B cell (primary cell): Measurements from ENCODE around the gene DNASE1.

ENCODE experiments used
- EZH2 ChIP-seq: IDR thresholded peaks from 2 replicates; pipeline ENCODE4 v1.6.1; 2012; ENCODE audit warnings: borderline replicate concordance, low read depth, mild to moderate bottlenecking, moderate library complexity, low read length; ENCODE audit not compliant: insufficient read depth, poor library complexity, severe bottlenecking
- TF ChIP-seq, protein P1 (sequence below): fragments of 200-600 bp; IDR thresholded peaks from one replicate; pipeline ENCODE4 v1.8.0; 2022; ENCODE audit warnings: antibody characterized with exemption, mild to moderate bottlenecking

DNA sequence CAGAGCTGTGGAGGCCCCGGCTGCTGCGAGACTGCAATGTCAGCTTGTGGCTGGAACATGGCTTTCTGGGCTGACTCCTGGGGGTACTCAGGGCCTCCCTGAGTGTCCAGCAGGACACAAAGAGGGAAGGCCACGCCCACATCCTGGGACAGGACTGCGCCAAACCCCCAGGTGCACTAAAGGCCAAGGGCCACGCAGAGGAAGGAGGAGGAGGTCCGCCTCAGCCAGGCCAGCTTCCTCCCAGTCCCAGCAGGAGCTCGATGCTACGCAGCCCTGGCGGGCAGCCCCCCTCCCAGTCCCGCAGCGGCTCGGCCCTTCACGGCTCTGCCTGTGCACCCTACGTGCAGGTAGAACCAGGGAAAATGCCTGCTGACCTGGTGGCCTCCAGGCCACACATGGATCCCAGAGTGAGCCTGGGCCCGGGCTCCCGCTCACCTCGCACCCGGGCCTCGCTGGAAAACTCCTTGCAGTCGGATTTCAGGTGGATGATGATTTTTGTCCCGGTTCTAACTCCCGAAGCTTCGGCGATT, 21.2 kb downstream of the DNASE1 start:
- no peak for TF ChIP-seq EZH2
- TF ChIP-seq, protein P1, sequence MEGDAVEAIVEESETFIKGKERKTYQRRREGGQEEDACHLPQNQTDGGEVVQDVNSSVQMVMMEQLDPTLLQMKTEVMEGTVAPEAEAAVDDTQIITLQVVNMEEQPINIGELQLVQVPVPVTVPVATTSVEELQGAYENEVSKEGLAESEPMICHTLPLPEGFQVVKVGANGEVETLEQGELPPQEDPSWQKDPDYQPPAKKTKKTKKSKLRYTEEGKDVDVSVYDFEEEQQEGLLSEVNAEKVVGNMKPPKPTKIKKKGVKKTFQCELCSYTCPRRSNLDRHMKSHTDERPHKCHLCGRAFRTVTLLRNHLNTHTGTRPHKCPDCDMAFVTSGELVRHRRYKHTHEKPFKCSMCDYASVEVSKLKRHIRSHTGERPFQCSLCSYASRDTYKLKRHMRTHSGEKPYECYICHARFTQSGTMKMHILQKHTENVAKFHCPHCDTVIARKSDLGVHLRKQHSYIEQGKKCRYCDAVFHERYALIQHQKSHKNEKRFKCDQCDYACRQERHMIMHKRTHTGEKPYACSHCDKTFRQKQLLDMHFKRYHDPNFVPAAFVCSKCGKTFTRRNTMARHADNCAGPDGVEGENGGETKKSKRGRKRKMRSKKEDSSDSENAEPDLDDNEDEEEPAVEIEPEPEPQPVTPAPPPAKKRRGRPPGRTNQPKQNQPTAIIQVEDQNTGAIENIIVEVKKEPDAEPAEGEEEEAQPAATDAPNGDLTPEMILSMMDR: no peak
